Caco-2 (cell line): ENCODE results near the gene NKD2. TPM values are rescaled to one million over a fixed set of nuclear protein-coding genes. Genes with fewer than 3 reads are reported as not detected.
"Not testable (repeated sequence)": the region's sequence is repeated elsewhere in the genome, so short reads cannot be mapped to it uniquely, and the experiment has no call there.

Experiments used
- BruUV-seq: library from RNA; stranded (reverse); fragments of 400-500 nt; replicated peaks from 2 replicates; lab custom pipeline; 2021; lab: Mats Ljungman, UMichigan
- CTCF ChIA-PET: fragments of 300-600 bp; sonication (Branson Sonifier 250); formaldehyde crosslinking; loops from one replicate; lab custom pipeline; 2022; ENCODE audit warnings: antibody characterized with exemption; lab: Charles Lee
- POLR2A ChIA-PET: fragments of 300-600 bp; sonication (Branson Sonifier 250); formaldehyde crosslinking; loops from one replicate; lab custom pipeline; 2022; ENCODE audit warnings: antibody characterized with exemption; lab: Charles Lee
- DNase-seq, 2 experiments: peaks; one replicate each; pipeline versions ENCODE4 v3.0.0 to v3.0.0-alpha.2; 2020 to 2022
- H3K27me3 ChIP-seq: replicated peaks from 2 replicates; pipeline ENCODE4 v1.6.0; 2011; ENCODE audit warnings: low read length; ENCODE audit not compliant: control insufficient read depth, insufficient read depth
- H3K36me3 ChIP-seq: 2 replicates; pipeline ENCODE4 v1.5.1; 2011; ENCODE audit warnings: low read length; ENCODE audit not compliant: control insufficient read depth, insufficient read depth
- H3K4me1 ChIP-seq: fragments of 250-450 bp; sonication (Bioruptor Pico); 2 replicates; pipeline ENCODE4 v1.5.1; 2020; ENCODE audit warnings: mild to moderate bottlenecking
- H3K4me3 ChIP-seq: 2 replicates; pipeline ENCODE4 v1.5.1; 2011; ENCODE audit warnings: low read depth, mild to moderate bottlenecking, control low read depth, low read length
- H3K9me3 ChIP-seq: fragments of 250-450 bp; sonication (Bioruptor Pico); 2 replicates; pipeline ENCODE4 v1.5.1; 2020; ENCODE audit warnings: mild to moderate bottlenecking, moderate library complexity
- H3K27ac Mint-ChIP-seq: one replicate; pipeline ENCODE4 v1.8.0; 2022; ENCODE audit warnings: mixed read lengths; ENCODE audit not compliant: unreplicated experiment
- H3K27me3 Mint-ChIP-seq: one replicate; pipeline ENCODE4 v1.8.0; 2022; ENCODE audit warnings: mixed read lengths; ENCODE audit not compliant: insufficient read depth, unreplicated experiment
- H3K36me3 Mint-ChIP-seq: one replicate; pipeline ENCODE4 v1.8.0; 2022; ENCODE audit warnings: mild to moderate bottlenecking, mixed read lengths; ENCODE audit not compliant: insufficient read depth, unreplicated experiment
- H3K4me1 Mint-ChIP-seq: one replicate; pipeline ENCODE4 v1.8.0; 2022; ENCODE audit warnings: low read depth, mixed read lengths; ENCODE audit not compliant: unreplicated experiment
- H3K4me3 Mint-ChIP-seq: one replicate; pipeline ENCODE4 v1.8.0; 2022; ENCODE audit warnings: mild to moderate bottlenecking, moderate library complexity, mixed read lengths; ENCODE audit not compliant: unreplicated experiment
- H3K9me3 Mint-ChIP-seq: one replicate; pipeline ENCODE4 v1.8.0; 2022; ENCODE audit warnings: mixed read lengths; ENCODE audit not compliant: unreplicated experiment
- intact Hi-C: fragments of 100-400 bp; cut with micrococcal nuclease; formaldehyde crosslinking; loops from one replicate; pipeline ENCODE4 v1.10.0; 2022; ENCODE audit not compliant: unreplicated experiment
- total RNA-seq: library from RNA; stranded (reverse); gene quantifications from 2 replicates; pipeline ENCODE4 v1.2.3, GENCODE V29; 2022
- TF ChIP-seq, protein P1 (sequence below), 2 experiments: fragments of 200-600 bp in 1 of 2; IDR thresholded peaks; 1 replicate in 1 of 2; 2 replicates in 1 of 2; pipeline versions ENCODE4 v1.5.1 to v1.8.0; 2011 to 2022; ENCODE audit warnings: antibody characterized with exemption in 1 of 2, control low read depth in 1 of 2, inconsistent platforms in 1 of 2, low read depth in 1 of 2, low read length in 1 of 2, mild to moderate bottlenecking in 1 of 2, moderate library complexity in 1 of 2; ENCODE audit not compliant: insufficient read depth in 1 of 2, severe bottlenecking in 1 of 2, unreplicated experiment in 1 of 2

NKD2 gene
- total RNA-seq, 1 experiment from 2014 or later: 17.7 TPM

DNA sequence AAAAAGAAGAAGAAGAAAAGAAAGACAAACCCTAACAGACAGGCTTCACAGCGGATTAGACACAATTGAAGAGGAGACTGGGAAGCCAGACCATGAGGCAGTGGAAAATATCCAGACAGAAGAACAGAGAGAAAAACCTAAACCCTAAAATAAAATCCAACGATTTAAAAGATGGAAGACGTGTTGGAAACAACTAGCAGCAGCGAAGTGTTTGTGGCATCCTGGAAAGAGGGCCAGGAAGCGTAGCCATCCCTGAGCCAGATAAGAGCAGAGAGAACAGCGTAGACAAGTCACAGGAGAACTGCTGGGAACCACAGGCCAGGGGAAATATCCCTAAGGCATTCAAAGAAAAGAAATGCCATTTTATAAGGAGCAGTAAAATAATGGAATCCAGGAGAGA is 39.7 kb upstream of the NKD2 start:
- DNase-seq: no peak
- Mint-ChIP-seq H3K4me1 (peaks cover 5% of the 10 kb centered on the region), H3K36me3 (no peaks in the 10 kb centered on the region), H3K4me3 (no peak overlapping the region), H3K27me3 (peaks cover 23% of the 10 kb centered on the region), H3K9me3 (peaks cover 10% of the 10 kb centered on the region), H3K27ac (no peak overlapping the region)
- intact Hi-C loops: no loop called here
- POLR2A ChIA-PET: no interaction called here
- Histone ChIP-seq H3K4me3 (no peak overlapping the region), H3K36me3 (no peaks in the 10 kb centered on the region), H3K27me3 (no peaks in the 10 kb centered on the region; the same call in 1 of the 2 replicates), H3K9me3 (no peaks in the 10 kb centered on the region), H3K4me1 (no peaks in the 10 kb centered on the region)
- TF ChIP-seq, protein P1, sequence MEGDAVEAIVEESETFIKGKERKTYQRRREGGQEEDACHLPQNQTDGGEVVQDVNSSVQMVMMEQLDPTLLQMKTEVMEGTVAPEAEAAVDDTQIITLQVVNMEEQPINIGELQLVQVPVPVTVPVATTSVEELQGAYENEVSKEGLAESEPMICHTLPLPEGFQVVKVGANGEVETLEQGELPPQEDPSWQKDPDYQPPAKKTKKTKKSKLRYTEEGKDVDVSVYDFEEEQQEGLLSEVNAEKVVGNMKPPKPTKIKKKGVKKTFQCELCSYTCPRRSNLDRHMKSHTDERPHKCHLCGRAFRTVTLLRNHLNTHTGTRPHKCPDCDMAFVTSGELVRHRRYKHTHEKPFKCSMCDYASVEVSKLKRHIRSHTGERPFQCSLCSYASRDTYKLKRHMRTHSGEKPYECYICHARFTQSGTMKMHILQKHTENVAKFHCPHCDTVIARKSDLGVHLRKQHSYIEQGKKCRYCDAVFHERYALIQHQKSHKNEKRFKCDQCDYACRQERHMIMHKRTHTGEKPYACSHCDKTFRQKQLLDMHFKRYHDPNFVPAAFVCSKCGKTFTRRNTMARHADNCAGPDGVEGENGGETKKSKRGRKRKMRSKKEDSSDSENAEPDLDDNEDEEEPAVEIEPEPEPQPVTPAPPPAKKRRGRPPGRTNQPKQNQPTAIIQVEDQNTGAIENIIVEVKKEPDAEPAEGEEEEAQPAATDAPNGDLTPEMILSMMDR (IDR thresholded peaks at IDR 0.05; ENCODE audit: insufficient read depth in 1 of 2, low read depth in 1 of 2, low read length in 1 of 2, severe bottlenecking in 1 of 2, unreplicated experiment in 1 of 2): no peak
- CTCF ChIA-PET: interaction anchor here (0.6 to 1.0 kb wide), 2 partner anchors 45 to 437 kb away, joined by 3 to 4 read pairs; no protein-coding TSS in a partner anchor
- no TSS peak for BruUV-seq

DNA sequence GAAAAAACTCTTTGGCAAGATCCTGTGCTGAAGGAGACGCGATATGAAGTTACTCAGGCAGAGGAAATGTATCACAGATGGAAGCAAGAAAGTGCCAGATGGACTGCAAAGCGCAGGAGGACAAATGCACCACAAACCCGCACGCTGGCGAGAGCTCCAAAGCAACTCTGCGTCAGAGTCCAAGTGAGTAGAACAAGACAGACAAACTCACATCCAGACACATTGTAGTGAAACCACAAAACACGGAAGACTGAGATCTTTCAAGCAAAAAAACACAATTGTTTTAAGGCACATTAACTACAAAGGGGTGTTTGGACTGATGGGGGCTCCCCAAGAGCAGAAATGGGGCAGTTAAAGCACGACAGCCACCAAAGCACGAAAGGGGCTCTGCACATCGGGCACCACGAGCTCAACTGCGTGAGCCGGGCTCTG is 39.2 kb upstream of the NKD2 start:
- Histone ChIP-seq H3K4me1 (no peaks in the 10 kb centered on the region), H3K27me3 (no peaks in the 10 kb centered on the region; the same call in 1 of the 2 replicates), H3K9me3 (no peaks in the 10 kb centered on the region), H3K4me3 (no peak overlapping the region), H3K36me3 (no peaks in the 10 kb centered on the region)
- Mint-ChIP-seq H3K4me3 (no peak overlapping the region), H3K27me3 (peaks cover 23% of the 10 kb centered on the region), H3K9me3 (peaks cover 10% of the 10 kb centered on the region), H3K36me3 (no peaks in the 10 kb centered on the region), H3K4me1 (peaks cover 5% of the 10 kb centered on the region), H3K27ac (no peak overlapping the region)
- intact Hi-C loops: no loop called here
- ChIA-PET CTCF (interaction anchor here (0.6 to 1.0 kb wide), 3 partner anchors 31 to 438 kb away, joined by 3 to 4 read pairs (median 3); no protein-coding TSS in a partner anchor), POLR2A (no interaction called here)
- TF ChIP-seq, protein P1 (IDR thresholded peaks at IDR 0.05; ENCODE audit: insufficient read depth in 1 of 2, low read depth in 1 of 2, low read length in 1 of 2, severe bottlenecking in 1 of 2, unreplicated experiment in 1 of 2): no peak
- DNase-seq: no peak
- no TSS peak for BruUV-seq

DNA sequence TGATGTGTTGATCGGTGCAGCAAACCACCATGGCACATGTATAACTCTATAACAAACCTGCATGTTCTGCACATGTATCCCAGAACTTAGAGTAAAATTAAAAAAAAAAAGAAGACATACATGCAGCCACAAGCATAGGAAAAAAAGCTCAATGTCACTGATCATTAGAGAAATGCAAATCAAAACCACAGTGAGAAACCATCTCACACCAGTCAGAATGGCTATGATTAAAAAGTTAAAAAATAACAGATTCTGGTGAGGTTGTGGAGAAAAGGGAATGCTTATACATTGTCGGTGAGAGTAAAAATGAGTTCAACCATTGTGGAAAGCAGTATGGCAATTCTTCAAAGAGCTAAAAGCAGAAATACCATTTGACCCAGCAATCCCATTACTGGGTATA is 36.0 kb upstream of the NKD2 start:
- H3K4me1 ChIP-seq, CTCF ChIA-PET, H3K36me3 Mint-ChIP-seq, BruUV-seq, H3K4me1 Mint-ChIP-seq, H3K4me3 ChIP-seq, POLR2A ChIA-PET, H3K36me3 ChIP-seq, H3K9me3 ChIP-seq, H3K27ac Mint-ChIP-seq, H3K4me3 Mint-ChIP-seq, DNase-seq, H3K27me3 ChIP-seq, intact Hi-C loops: not testable (repeated sequence)
- Mint-ChIP-seq H3K27me3 (peaks cover 21% of the 10 kb centered on the region), H3K9me3 (peaks cover 10% of the 10 kb centered on the region)
